Stimulated activated CD8-positive, alpha-beta memory T cell treated with anti-CD3 and anti-CD28 coated beads, Interleukin-15, amount 100 ng/mL, for 24 hours (primary cell): ENCODE results near the gene KRT6B.
"Not testable (repeated sequence)": the region's sequence is repeated elsewhere in the genome, so short reads cannot be mapped to it uniquely, and the experiment has no call there.

Experiments used
- DNase-seq: peaks from one replicate; pipeline ENCODE4 v3.0.0-alpha.2; 2020; ENCODE audit warnings: low read depth

KRT6B gene

GRCh38 chr12:52469853-52470252, 17.9 kb upstream of the KRT6B start:
- no peak for DNase-seq

- no peak for DNase-seq
These were observed 13.0 kb upstream of the KRT6B start for GRCh38 chr12:52464897-52465296.

- DNase-seq = no peak
These were observed 9.7 kb upstream of the KRT6B start for GRCh38 chr12:52461693-52462092.

DNA sequence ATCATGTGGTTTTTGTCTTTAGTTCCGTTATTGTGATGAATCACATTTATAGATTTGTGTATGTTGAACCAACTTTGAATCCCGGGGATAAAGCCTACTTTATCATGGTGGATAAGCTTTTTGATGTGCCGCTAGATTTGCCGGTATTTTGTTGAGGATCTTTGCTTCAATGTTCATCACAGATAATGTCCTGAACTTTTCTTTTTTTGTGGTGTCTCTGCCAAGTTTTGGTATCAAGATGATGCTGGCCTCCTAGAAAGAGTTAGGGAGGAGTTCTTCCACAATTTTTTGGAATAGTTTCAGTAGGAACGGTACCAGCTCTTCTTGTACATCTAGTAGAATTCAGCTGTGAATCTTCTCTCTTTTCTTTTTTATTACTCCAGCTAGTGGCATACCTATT, 6.9 kb upstream of the KRT6B start:
- DNase-seq = no peak

DNA sequence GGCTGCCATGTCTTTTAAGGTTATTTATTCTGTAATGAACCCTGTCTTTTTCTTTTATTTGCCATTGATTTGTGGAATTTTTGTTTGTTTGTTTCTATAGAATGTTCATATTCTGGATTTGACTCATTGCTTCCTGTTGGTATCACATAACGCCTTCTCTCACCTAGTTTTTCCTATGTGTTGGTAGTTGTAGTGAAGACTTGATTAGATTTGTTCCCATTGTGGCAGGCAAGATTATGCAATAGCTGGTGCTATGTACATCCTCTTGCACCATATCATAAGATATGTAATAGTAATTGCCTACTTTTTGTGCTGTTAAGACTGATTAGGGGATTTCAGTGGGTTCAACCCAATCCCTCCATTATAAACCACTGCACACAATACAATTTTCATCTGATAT, 3.9 kb upstream of the KRT6B start:
- no peak for DNase-seq

DNA sequence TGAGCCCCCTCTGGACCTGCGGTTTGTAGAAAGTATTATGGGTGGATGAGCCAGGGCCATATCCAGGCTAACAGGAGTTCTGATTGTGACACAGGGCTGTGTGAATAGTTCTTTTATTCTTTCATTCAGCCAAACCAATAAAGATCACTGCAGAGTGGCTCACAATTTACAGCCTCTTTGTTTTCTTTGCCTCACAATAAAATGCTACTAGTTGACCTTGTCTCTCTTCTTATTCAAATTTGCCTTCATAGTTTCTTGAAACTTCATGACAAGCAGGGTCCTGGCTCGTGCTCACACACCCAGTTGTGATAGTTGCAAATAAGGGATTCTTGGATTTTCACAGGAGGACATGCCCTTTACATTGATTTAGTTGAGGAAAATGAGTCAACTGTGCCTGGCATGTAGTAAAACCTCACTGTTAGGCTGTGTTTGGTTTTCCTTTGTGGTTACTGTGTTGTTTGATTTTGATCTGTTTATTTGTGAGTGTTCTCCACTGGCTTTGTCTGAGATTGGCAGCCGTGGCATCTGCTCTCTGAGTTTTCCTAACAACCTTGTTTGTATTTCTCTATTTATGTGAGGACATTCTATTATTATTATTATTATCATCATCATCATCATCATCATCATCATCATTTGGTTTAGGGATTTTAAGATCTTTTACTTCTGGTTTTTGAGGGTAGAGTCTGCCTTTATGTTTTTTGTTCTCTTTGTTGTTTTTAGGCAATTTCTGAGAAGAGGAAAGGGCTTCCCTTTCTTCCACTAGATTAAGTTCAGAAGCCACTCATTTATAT, 2.7 kb upstream of the KRT6B start:
- no peak for DNase-seq

- no peak for DNase-seq
These were observed 3.7 kb downstream of the KRT6B start for GRCh38 chr12:52448228-52448627.

DNA sequence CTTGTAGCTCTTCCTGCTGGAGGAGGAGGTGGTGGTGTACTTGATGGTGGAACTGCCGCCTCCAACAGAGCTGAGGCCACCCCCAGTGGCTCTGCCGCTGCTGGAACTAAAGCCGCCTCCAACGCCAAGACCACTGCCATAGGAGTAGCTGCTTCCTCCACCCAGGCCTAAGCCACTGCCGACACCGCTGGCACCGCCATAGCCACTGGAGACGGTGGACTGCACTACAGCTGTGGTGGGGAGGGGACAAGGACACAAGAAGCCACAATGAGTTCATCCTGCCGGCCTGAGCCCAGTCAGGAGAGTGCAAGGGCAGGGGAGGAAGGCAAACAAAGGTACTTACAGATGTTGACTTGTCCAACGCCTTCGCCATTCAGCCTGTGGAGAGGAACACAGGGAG, 4.8 kb downstream of the KRT6B start:
- not testable (repeated sequence) for DNase-seq

DNA sequence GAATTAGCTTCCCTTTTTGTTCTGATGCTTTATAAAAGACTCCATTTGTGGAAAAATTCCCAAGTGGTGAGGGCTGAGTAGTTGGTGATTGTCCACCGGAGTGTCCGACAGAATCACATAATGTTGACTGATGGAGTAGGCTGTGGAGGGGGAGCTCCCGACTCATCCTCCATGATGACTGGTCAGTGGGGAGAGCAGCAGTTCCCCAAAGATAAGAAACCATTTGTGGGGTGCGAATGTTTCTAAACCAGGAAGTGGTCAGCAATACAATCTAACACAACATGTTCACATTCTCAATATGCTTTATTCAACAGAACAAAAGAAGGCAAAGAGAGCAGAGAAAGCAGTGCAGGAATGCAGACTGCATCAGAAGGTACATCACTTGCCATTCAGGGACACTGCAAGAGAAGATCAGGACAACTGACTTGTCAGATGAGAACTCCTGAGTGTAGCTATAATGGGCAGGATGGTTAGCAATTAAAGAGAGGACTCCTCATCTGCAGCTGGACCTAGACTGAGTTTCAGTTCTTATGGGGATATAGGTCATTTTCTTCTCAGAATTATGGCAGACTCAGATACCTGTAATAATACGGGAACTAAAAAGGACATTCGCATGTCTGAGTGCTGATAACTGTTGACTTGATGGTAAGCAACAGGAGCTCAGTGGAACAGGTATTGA, 5.4 kb downstream of the KRT6B start:
- DNase-seq = no peak

DNA sequence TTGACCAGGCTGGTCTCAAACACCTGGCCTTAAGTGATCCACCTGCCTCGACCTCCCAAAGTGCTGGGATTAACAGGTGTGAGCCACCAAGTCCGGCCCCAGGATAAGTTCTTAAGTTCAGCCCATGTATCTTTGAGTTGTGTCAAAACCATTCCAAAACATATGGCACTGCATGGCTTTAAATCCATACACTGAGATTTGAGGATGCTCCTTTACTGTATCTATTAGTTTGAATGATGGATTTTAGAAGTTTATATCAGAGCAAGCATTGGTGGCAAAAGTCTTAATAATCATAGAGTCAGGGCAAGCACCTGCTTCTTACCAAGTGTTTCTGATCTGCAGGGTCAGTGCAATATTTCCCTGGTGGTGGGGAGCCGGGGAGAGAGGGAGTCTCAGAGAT, 6.1 kb downstream of the KRT6B start:
- no peak for DNase-seq

- no peak for DNase-seq
These were observed 7.0 kb downstream of the KRT6B start for GRCh38 chr12:52444647-52445595.

DNA sequence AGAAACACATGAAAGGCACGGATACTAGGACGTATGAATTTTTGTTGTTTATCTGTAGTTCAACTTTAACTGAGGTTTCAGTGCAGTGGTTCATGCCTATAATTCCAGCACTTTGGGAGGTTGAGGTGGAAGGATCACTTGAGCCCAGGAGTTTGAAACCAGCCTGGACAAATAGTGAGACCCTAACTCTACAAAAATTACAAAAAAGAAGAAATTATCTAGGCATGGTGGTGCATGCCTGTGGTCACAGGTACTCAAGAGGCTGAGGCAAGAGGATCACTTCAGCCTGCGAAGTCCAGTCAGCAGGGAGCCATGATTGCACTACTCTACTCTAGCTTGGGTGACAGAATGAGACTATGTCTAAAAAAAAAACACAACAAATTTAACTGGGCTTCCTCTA, 8.0 kb downstream of the KRT6B start:
- no peak for DNase-seq

- no peak for DNase-seq
These were observed 9.3 kb downstream of the KRT6B start for GRCh38 chr12:52442600-52443061.

GRCh38 chr12:52441320-52441911, 10.5 kb downstream of the KRT6B start:
- no peak for DNase-seq

DNA sequence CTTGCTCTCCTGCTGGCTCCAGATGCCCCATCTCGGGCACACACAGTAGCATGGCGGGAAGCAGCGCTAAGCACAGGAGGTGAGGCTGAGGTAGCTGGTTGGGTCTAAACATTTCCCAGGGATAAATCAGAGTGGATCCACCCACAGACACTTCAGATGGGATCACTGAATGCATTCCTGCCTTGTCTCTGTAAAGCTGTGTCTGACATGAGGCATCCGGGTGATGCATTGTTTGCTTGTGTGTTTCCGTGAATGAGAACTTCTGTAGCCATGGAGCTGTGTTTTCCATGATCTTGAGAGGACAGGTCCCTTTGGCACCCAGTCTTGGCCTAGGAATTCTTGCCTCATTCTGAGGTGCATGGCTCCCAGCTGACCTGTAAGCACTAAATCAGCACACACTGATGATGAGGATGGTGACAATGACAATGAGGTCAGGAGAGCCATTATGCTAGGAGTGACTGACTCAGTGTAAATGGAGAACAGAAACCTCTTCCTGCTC, 11.1 kb downstream of the KRT6B start:
- DNase-seq = no peak

GRCh38 chr12:52439845-52440244, 12.1 kb downstream of the KRT6B start:
- no peak for DNase-seq

GRCh38 chr12:52439420-52439819, 12.5 kb downstream of the KRT6B start:
- DNase-seq = no peak

GRCh38 chr12:52438305-52439301, 13.3 kb downstream of the KRT6B start:
- DNase-seq = no peak

DNA sequence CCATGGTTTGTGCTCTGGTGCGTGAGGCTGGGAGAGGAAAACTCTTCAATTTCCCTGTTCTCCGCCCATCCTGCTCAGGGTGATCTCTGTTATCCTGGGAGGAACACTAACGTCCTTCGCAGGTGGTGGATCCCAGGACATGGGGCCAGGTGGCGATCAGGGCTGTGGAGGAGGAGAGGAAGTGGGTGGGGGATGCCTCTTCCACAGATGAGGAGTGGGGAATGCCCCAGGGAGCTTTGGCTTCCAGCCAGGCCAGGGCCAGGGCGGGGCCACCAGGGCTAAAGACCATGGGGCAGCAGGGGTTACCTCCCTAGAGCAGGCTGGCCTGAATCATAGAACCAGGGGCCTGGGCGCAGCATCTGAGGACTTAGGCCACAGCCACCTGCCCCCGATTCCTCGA, 14.4 kb downstream of the KRT6B start:
- no peak for DNase-seq

- no peak for DNase-seq
These were observed 15.0 kb downstream of the KRT6B start for GRCh38 chr12:52436828-52437474.
